ENCODE results near the gene CRYBA4.
A peak's percentile ranks its signal among the peaks of the same experiment; 100 is the strongest.

The CRYBA4 gene

DNA sequence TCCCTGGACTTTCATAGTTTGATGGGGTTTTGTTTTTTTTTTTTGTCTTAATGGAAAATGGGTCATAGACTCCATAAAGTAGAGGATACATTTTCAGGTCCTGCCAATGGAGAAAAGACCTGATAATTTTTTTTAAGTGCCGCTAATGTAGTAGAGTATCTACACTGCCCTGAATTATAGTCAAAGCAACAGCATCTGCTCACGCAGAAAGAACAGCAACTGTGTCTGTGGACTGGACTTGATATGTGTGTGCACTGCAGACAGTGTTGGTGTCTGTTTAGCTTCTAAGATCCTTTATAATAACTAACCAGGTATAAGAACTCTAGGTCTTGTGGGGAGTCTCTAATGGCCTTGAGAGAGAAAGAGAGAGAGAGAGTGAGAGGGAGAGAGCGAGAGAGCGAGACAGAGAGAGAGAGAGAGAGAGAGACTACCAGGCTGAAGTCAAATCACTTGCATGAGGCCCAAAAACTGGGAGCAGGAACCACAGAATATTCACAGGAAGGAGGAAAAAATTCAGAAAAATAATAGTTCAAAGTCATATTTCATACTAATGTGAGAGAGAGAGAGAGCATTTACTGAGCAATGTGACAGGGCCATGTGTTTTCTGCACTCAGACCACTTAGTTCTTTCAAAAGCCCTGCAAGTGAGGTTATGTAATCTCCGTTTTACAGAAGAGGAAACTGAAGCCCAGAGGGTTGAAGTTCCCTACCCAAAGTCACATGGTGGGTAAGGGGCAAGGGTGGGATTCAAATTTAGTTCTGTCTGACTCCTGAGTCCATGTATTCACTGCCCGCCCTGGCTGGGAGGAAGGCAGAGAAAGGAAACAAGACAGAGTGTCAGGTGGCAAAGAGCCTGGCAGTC is 27.0 kb downstream of the CRYBA4 start:
- TF ChIP-seq, protein P1, sequence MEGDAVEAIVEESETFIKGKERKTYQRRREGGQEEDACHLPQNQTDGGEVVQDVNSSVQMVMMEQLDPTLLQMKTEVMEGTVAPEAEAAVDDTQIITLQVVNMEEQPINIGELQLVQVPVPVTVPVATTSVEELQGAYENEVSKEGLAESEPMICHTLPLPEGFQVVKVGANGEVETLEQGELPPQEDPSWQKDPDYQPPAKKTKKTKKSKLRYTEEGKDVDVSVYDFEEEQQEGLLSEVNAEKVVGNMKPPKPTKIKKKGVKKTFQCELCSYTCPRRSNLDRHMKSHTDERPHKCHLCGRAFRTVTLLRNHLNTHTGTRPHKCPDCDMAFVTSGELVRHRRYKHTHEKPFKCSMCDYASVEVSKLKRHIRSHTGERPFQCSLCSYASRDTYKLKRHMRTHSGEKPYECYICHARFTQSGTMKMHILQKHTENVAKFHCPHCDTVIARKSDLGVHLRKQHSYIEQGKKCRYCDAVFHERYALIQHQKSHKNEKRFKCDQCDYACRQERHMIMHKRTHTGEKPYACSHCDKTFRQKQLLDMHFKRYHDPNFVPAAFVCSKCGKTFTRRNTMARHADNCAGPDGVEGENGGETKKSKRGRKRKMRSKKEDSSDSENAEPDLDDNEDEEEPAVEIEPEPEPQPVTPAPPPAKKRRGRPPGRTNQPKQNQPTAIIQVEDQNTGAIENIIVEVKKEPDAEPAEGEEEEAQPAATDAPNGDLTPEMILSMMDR (IDR thresholded peaks at IDR 0.05; ENCODE audit: insufficient read depth, missing control alignments): no peak
- DNase-seq (ENCODE audit: insufficient read length, low spot score): no peak
- FAIRE-seq: no peak

DNA sequence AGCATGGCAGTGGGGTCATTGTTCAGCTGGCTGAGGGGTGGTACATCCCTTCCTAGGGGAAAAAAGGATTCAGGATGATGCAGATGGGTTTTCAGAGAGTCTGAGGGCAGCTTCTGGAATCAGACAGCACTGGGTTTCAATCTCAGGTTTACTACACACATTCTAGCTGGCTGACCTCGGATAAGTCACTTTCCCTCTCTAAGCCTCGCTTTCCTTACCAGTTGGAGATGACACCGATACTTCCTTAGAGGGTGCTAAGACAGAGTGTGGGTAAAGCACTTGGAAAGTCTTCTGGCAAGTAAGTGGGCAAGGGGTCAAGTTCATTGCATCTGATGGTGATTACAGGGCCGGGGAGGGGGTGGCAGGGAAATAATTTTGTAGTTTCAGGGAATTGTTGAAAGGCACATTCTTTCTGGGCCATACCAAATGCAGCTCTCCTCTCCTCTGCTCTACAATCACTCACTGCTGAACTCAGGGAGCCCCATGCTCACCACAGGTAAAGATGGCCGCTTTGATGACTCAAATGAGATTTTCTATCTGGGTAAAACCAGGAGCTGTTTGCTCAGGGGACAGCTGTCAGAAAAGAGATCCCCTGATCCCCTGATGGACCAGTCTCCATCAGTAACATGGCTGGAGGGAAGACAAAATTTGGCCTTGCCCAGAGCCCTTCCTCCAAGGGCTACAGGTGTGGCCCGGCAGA is 29.1 kb downstream of the CRYBA4 start:
- no peak for FAIRE-seq

DNA sequence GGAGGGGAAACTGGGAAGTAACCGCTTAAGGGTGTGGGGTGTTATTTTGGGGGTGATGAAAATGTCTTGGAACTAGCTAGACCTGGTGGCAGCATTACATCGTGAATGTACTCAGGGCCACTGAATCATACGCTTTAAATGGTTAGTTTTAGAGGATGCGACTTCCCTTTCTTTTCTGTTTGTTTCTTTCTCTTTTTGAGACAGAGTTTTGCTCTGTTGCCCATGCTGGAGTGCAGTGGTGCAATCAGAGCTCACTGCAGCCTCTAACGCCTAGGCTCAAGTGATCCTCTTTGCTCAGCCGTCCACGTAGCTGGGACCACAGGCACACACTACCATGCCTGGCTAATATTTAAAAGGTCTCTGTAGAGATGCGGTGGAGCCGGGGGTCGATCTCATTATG is 30.1 kb downstream of the CRYBA4 start:
- FAIRE-seq (no peak), DNase-seq (ENCODE audit: insufficient read length, low spot score) (no peak)
- TF ChIP-seq, protein P1 (IDR thresholded peaks at IDR 0.05; ENCODE audit: insufficient read depth, missing control alignments): no peak

More for the DNA sequence above, 29.1 kb downstream of the CRYBA4 start:
- TF ChIP-seq, protein P1 (IDR thresholded peaks at IDR 0.05; ENCODE audit: insufficient read depth, missing control alignments): no peak
- DNase-seq (ENCODE audit: insufficient read length, low spot score): no peak

DNA sequence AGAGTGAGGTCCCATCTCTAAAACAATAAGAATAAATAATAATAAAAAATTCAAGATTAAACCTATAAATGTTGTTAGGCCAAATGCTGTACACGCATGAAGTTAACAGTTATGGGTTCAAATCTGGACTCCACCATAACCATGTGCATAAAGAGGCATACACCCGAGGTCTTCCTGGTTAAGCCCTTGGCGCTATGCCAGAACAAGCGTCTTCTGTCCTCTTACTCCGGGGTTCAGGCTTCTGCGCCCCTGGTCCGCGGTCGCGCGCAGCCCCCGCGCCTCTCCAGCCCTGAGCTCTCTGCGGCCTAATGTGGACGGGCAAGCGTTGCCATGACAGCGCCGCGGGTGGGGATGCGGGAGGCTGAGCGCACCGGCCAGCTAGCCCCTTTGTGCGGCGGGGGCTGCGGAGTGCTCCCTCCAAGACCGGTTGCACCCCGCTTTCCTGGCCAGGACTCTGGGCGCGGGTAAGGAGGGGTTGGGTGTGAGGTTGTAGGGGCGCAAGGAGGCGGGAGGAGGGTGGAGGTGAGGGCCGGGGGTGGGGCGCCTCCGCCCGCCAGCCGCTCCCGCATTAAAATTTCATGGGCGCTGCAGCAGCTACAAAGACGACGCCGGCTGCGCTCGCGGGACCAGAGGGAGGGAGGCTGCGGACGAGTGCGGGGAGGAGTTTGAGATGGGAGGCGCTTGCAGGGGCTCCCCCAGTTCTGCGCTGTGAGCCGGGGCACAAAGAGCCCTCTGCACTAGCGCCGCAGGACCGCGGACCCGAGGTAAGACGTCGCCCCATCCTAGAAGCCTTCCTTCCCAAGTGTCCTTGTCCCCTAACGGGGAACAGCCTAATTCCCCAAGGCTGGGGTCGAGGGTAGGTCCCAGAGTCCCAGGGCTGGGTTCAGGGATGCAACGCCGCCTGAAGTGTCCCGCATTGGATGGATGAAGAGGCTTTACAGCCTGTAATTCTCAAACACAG is 35.4 kb downstream of the CRYBA4 start, which contains the start of gene MIAT:
MIAT (plus strand) TSS at position 698 of the 961 bp plus-strand sequence.
- FAIRE-seq (no peak), DNase-seq (ENCODE audit: insufficient read length, low spot score) (peak; percentile 29)
- TF ChIP-seq, protein P1 (IDR thresholded peaks at IDR 0.05; ENCODE audit: insufficient read depth, missing control alignments): no peak

DNA sequence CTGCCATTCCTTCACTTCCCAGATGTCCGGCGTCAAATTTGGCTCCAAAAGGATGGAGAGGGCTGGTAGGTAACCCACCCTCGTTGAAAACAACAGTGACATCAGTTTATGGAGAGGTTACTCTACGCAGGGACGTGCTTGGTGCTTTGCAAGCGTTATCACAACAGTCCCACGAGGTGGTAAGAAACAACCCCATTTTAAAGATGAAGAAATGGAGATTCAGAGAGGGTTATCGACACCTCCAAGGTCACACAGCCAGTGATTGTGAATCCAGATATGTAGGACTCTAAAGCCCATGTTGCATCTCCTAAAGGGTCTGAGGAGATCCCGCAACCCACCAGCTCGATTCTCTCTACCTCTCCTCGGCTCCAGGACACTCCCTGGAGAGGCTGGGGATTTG is 36.4 kb downstream of the CRYBA4 start:
- no peak for FAIRE-seq
- TF ChIP-seq, protein P1 (IDR thresholded peaks at IDR 0.05; ENCODE audit: insufficient read depth, missing control alignments): no peak
- DNase-seq (ENCODE audit: insufficient read length, low spot score): no peak

DNA sequence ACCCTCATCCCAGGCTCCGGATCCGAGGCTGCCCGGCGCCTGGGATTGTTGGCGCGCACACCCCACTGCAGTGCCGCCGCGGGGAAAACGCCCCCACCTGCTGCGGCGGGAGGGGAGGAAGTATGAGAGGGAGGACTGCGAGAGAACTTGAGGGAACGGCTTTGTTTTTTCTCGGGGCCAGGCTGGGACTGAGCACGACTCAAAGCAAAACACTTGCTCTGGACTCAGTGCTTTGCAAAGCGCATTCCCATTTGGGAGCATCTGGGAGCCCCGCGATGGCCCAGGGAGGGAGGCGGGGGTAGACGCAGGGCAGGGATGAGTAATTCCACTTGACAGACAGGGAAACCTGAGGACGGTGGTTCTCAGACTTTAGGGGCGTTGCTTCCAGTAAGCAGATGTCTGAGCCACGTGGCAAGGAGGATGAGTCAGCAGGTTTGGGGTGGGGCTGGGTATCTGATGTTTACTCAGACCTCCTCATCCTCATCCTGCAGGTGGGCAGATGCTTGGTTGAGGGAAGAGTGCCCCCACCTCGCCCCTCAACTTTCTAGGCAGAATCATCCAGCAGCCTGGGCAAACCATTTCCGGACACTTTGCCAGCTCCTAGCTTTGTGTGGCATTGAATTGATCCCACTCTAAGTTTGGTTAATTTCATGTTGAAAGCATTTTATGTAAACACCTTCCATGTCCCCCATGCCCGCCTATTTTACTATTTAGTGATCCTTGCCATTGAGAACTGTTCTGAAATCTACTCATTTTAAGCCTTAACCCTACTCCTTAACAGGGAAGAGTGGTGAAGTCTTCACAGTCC is 37.1 kb downstream of the CRYBA4 start:
- peak; percentile 29 for DNase-seq (ENCODE audit: insufficient read length, low spot score)
- TF ChIP-seq, protein P1 (IDR thresholded peaks at IDR 0.05; ENCODE audit: insufficient read depth, missing control alignments): no peak
- FAIRE-seq: no peak

Measured in D721Med (cell line).